ENCODE measurements around the gene SLC38A2.

Gene SLC38A2

GRCh38 chr12:46373301-46374296 lies 1.0 kb upstream of the SLC38A2 start:
- ATAC-seq: no peak

GRCh38 chr12:46371718-46372543 lies 642 bp downstream of the SLC38A2 start:
- peak; percentile 21 to 30 for ATAC-seq

- ATAC-seq: peak; percentile 51 to 54
Measured at GRCh38 chr12:46370792-46371717, 1.5 kb downstream of the SLC38A2 start.

- ATAC-seq: no peak
Measured at GRCh38 chr12:46370380-46370734, 2.2 kb downstream of the SLC38A2 start.

DNA sequence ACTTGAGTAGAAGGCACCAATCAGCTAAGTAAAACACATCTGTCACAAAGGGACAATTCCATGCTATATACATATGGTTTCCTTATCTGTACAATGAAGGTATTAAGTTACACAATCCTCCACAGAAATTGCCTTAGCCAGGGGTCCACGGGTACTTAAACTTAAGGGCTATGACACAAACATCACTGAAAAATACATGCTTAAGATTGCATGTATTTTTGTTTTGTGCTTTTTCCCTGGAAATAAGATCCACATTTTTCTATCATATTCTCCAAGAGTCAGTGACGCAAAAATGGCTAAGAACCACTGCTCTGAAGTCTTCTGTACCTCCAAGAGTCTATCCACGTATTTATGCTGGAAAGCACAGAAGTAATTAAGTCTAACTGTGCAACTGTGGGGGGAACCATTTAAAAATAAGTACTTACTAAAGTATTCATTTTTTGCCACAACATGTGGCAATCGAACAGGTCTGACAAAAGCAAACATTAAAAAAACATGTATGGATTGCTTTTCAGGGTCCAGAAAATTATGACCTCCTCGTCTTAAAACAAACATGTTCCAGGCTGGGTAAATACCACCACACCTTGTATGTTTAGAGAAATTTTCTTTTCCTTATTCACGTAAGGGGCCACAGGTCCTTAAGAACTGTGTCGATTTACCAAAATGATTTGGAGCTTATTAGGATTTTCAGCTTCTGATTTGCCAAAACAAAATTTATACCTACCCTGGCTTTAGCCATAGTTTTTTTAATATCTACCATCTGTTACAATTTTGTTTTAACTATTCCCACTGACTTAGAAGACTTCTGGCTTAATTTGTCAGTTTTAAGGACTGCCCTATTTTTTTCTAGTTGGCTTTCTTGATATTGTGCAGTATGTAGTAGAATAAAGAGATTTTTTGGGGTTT lies 2.8 kb downstream of the SLC38A2 start:
- no peak for ATAC-seq

DNA sequence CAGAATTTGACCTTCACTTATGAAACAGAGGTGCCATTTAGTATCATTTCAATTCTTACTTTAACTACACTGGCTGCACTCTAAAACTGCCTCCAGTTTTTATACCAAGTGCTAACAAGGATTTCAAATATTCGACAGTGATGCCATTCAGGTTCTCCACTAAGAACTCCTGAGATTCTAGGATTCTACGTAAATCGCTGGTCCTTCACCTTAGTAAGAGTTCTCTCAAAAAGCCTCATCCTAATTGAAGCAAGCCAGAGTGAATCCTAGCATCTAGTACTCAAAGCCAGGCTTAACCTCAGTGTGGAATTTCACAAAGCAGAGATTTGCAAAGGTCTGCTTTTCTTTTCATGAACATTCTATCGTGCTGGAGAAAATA lies 3.5 kb downstream of the SLC38A2 start:
- ATAC-seq: no peak

GRCh38 chr12:46368684-46369083 lies 3.9 kb downstream of the SLC38A2 start:
- no peak for ATAC-seq

GRCh38 chr12:46368138-46368537 lies 4.4 kb downstream of the SLC38A2 start:
- ATAC-seq: no peak

DNA sequence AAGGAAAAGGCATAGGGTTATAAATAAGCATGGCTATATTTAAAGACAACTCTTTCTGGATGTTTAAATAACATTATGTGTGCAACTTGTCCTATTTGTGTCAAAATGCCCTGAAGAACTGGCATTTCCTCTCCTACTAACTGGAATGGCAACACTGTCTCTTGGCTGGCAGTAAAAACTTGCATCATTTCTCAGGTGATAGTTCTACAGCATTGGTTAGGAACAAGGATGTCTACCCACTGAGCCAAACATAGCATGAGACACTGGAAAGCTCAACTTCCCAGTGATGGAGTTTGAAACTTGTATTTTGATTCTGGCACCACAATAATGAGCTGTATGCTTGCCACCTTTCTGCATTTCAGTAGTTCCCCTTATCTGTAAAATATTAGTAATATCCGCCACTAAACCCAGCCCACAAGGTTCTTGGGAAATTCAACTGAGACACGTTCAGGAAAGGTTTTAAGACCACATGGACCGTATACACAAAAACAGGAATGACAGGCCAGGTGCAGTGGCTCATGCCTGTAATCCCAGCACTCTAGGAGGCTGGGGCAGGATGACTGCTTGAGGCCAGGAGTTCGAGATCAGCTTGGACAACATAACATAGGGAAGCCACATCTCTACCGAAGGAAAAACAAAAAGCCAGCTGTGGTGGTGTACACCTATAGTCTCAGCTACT lies 5.1 kb downstream of the SLC38A2 start:
- no peak for ATAC-seq

GRCh38 chr12:46366771-46367170 lies 5.8 kb downstream of the SLC38A2 start:
- no peak for ATAC-seq

DNA sequence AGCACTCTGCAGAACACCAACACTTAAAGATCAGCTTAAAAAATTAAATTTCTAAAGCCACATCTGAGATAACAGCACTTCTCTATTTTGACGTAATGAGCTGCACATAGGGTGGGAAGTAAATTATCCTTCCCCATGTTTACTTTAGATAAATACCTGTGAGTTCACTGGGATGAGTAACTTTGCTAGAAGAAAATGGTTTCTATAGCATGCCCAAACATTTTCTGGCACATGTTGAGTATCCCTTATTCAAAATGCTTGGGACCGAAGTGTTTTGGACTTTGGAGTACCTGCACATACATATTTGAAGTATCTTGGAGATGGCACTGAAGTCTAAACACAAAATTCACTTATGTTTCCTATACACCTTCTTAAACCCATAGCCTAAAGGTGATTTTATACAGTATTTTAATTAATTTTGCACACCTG lies 6.6 kb downstream of the SLC38A2 start:
- ATAC-seq: no peak

DNA sequence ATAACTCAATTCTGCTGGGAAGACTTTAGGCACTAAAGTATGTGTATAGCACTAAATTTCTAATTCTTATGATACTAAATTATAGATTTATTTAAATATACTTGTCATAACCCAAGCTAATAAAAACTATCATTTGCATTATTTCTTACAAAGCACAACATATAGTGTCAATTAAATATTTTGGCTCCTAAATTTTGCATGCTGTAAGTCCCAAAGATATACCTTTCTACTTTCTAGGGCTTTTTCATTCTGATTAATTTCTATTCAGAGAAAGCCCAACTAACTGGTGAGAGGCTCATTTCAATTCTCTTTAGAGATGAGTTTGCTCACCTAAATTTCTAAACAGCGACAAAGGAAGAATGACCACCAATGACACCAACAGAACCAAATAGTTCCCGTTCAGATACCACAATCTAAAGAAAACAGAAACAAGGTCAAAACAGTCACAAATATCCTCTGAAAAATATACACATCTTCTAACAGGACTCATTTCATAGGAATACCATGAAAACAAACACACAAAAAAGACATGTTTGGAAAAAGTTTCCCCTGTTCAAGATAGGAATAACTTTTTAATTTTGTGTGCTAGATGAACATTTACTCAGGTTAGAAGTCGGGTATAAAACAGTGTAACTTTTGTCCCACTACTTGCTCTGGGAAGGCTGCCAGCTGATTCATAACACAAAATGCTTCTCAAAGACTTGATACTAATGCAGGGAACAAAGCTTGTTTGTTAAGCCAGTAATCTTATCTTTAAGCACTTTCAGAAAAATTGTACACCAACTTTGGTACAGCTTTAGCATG lies 7.6 kb downstream of the SLC38A2 start:
- ATAC-seq: no peak

DNA sequence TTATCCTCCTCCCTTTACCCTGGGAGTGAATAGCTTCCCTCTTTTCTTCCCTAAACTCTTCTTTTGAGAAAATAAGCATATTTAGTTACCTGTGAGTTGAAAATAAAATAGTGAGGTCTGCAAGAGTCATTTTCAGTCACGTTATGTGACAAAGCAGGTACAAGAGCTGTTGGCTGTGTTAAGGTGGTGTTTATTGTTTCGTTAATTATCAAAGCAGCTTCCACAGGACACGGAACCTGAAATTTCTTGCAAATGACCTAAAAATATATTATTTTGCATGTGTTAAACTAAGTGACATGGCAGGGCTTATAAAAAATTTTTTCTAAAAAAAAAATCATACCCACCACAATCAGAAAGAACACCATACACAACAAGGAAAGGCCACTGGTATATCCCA lies 8.3 kb downstream of the SLC38A2 start:
- no peak for ATAC-seq

GRCh38 chr12:46363582-46364299 lies 8.8 kb downstream of the SLC38A2 start:
- ATAC-seq: no peak

DNA sequence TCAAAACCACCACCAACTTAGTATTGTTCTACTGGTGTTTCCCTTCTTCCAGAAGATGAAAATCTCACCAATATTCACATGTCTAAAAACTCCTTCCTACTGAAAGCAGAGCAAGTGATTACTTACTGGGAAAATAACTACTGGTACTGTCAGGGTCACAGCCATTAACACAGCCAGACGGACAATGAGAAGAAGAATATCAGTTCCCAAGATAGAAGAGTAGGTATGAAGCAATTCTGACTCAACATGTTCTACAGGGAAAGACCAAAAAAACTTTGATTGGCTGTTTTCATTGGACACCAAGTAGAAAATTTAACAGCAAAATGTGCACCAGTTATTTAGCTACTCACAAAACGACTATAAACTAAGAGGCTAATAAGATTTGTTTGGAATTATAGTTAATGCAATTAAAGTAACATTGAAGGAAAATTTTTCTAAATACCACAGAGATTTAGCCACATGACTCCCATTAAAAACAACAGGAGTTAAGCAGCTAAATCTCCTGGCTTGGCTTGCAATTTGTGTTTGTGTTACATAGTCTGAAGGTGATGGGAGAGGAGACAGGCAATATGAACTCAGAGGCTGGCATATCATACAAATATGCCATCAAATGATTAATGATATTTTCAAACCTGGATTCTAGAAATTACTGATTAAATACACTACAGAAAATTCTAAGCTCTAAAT lies 9.5 kb downstream of the SLC38A2 start:
- ATAC-seq: no peak

DNA sequence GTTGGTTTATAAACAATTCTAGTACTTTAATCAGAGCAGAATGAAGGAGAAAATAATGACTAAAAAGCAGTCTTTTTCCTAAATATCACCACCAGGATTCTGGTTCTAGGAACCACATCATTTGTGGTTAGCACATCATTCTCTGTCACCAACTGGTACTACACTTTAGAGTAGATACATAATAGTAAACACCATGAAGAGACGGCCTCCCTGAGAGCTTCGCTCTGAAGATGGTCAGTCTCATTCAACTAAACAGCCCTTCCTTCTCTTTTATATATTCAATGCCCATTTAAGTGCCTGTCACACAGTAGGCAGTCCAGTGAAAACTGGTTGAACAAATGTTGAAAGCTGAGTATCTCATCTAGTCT lies 10.9 kb downstream of the SLC38A2 start:
- ATAC-seq: no peak

DNA sequence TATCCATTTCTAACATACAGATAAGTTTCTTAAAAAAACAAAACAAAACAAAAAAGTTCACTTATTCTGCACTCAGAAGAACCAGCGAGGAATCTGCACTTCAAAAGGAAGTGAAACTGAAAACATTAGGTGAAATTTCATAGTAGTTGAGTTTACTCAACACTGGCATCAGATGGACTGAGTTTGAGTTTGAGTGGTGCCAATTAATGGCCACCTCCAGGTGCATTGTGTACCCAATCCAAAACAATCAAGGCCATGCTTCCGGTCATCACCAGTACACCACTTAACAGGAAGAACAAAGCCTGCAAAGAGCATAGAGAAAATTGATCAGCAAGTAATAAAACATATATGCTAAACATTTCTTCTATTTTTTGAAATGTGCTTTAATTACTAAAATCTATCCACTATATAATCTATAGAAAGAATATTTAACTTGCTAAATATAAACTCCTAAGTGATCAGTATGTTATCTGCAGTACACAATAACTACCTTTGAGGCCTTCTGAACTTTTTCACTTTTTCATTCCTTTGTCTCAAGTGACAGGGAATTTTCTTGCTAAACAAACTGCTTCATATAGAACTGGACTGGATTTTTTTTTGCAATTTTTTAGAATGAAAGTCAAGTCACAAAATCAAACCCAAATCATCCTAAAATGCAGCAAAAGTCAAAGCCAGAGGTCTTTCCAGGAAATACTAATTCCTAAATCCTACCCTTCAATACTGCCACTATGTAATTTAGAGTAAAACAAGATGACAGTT lies 11.5 kb downstream of the SLC38A2 start:
- peak in 1 of 2 donors; percentile 54 for ATAC-seq

DNA sequence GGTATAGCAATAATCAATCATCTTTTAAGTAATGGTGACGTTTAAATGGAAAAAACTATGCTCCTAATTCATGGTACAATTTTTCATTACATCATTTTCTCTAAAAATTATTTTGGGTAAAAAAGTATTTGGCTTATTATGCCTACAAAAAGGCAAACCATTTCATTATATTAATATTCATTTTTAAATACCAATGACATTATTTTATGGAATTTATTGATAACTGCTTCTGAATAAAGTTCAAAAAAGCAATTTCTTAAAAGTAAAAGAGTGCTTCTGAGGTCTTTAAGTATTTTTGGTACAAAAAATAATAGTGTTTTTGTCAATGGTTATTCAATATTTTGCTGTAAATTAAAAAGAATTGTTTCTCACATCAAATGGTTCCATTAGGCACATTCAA lies 12.2 kb downstream of the SLC38A2 start:
- ATAC-seq: no peak
